Neural cell (in vitro differentiated cells): ENCODE measurements around the gene RHCE. TPM values are rescaled to one million over a fixed set of nuclear protein-coding genes. Genes with fewer than 3 reads are reported as not detected.

ENCODE experiments used
- H2AFZ ChIP-seq: fragments of 200-600, 300-800 bp; sonication (generic), shearing (Covaris generic); 2 replicates; pipeline ENCODE4 v1.6.0; 2014; ENCODE audit warnings: low read depth, mild to moderate bottlenecking, antibody characterized with exemption, low read length, moderate library complexity
- H3F3A ChIP-seq: fragments of 200-600 bp; shearing (Covaris generic); 2 replicates; pipeline ENCODE4 v1.6.1; 2016; ENCODE audit warnings: mild to moderate bottlenecking, moderate library complexity, mixed read lengths, antibody characterized with exemption, low read length; ENCODE audit not compliant: insufficient read depth, poor library complexity, severe bottlenecking
- H3K27ac ChIP-seq: fragments of 200-600, 300-800 bp; sonication (generic), shearing (Covaris generic); 2 replicates; pipeline ENCODE4 v1.5.1; 2014; ENCODE audit warnings: mild to moderate bottlenecking, low read length, moderate library complexity
- H3K27me3 ChIP-seq: fragments of 300-800, 200-600 bp; sonication (generic), shearing (Covaris generic); 2 replicates; pipeline ENCODE4 v1.6.0; 2014; ENCODE audit warnings: mild to moderate bottlenecking, low read depth, low read length, moderate library complexity; ENCODE audit not compliant: insufficient read depth
- H3K36me3 ChIP-seq: fragments of 300-800, 200-600 bp; sonication (generic), shearing (Covaris generic); 2 replicates; pipeline ENCODE4 v1.5.1; 2014; ENCODE audit warnings: mild to moderate bottlenecking, antibody characterized with exemption, low read length, moderate library complexity; ENCODE audit not compliant: insufficient read depth
- H3K4me2 ChIP-seq: fragments of 300-800, 200-600 bp; sonication (generic), shearing (Covaris generic); 2 replicates; pipeline ENCODE4 v1.6.0; 2014; ENCODE audit warnings: mild to moderate bottlenecking, low read length
- H3K4me3 ChIP-seq: fragments of 300-800, 200-600 bp; sonication (generic), shearing (Covaris generic); 2 replicates; pipeline ENCODE4 v1.5.1; 2014; ENCODE audit warnings: mild to moderate bottlenecking, low read length, moderate library complexity
- H3K79me2 ChIP-seq: fragments of 200-600 bp; shearing (Covaris generic); replicated peaks from 2 replicates; pipeline ENCODE4 v1.6.0; 2014; ENCODE audit warnings: mild to moderate bottlenecking, low read length, moderate library complexity; ENCODE audit not compliant: insufficient read depth
- H3K9ac ChIP-seq: fragments of 300-800, 200-600 bp; sonication (generic), shearing (Covaris generic); 2 replicates; pipeline ENCODE4 v1.6.1; 2016; ENCODE audit warnings: mild to moderate bottlenecking, low read length, mixed read lengths
- H3K9me2 ChIP-seq: fragments of 200-600 bp; shearing (Covaris generic); 2 replicates; pipeline ENCODE4 v1.6.1; 2016; ENCODE audit warnings: mild to moderate bottlenecking, low read length, mixed read lengths; ENCODE audit not compliant: insufficient read depth
- H3K9me3 ChIP-seq: fragments of 200-600, 300-800 bp; sonication (generic), shearing (Covaris generic); 2 replicates; pipeline ENCODE4 v1.6.1; 2016; ENCODE audit warnings: mild to moderate bottlenecking, mixed run types, low read length, moderate library complexity, mixed read lengths
- H4K20me1 ChIP-seq: fragments of 200-600 bp; shearing (Covaris generic); 2 replicates; pipeline ENCODE4 v1.6.1; 2016; ENCODE audit warnings: mild to moderate bottlenecking, mixed run types; ENCODE audit not compliant: insufficient read depth
- CTCF ChIP-seq: fragments of 450-650 bp; IDR thresholded peaks from 2 replicates; pipeline ENCODE4 v1.5.1; 2014; ENCODE audit warnings: antibody characterized with exemption, mild to moderate bottlenecking, moderate library complexity; ENCODE audit not compliant: poor library complexity, severe bottlenecking
- EP300 ChIP-seq: fragments of 450-650 bp; conservative IDR thresholded peaks from 2 replicates; pipeline ENCODE4 v1.6.1; 2014; ENCODE audit warnings: antibody characterized with exemption, mild to moderate bottlenecking, moderate library complexity; ENCODE audit not compliant: poor library complexity, severe bottlenecking
- EZH2 ChIP-seq: fragments of 200-600, 300-800 bp; shearing (Covaris generic), sonication (generic); IDR thresholded peaks from 2 replicates; pipeline ENCODE4 v1.6.1; 2014; ENCODE audit warnings: antibody characterized with exemption, low read length, borderline replicate concordance, mild to moderate bottlenecking; ENCODE audit not compliant: insufficient read depth, poor library complexity, severe bottlenecking
- MXI1 ChIP-seq: fragments of 450-650 bp; conservative IDR thresholded peaks from 2 replicates; pipeline ENCODE4 v1.6.1; 2014; ENCODE audit warnings: antibody characterized with exemption, mild to moderate bottlenecking; ENCODE audit not compliant: poor library complexity, severe bottlenecking
- POLR2AphosphoS5 ChIP-seq: IDR thresholded peaks from 2 replicates; pipeline ENCODE4 v1.6.1; 2012
- RAD21 ChIP-seq: fragments of 450-650 bp; conservative IDR thresholded peaks from 2 replicates; pipeline ENCODE4 v1.6.1; 2014; ENCODE audit warnings: antibody characterized with exemption, mild to moderate bottlenecking, moderate library complexity
- SMC3 ChIP-seq: fragments of 450-650 bp; conservative IDR thresholded peaks from 2 replicates; pipeline ENCODE4 v1.6.1; 2014; ENCODE audit warnings: antibody characterized with exemption, mild to moderate bottlenecking, moderate library complexity; ENCODE audit not compliant: poor library complexity
- TAF1 ChIP-seq: IDR thresholded peaks from 2 replicates; pipeline ENCODE4 v1.6.1; 2012; ENCODE audit warnings: low read depth
- polyA plus RNA-seq: library from polyadenylated mRNA; depleted of rRNA; stranded (reverse); fragments of >200 nt; gene quantifications from 2 replicates; pipeline ENCODE4 v1.2.3, GENCODE V29; 2014

RHCE gene
- polyA plus RNA-seq, 1 donor from 2014 or later, result 1.1 TPM

GRCh38 chr1:25431955-25432719 is 11.5 kb upstream of the RHCE start:
- no peaks in the 10 kb centered on the region for H3K9me2 ChIP-seq
- no peak overlapping the region for H2AFZ ChIP-seq
- H3K79me2 ChIP-seq, result peaks cover 62% of the 10 kb centered on the region
- TF ChIP-seq MXI1 (peak; percentile 32), RAD21 (no peak)
- no peaks in the 10 kb centered on the region for H3K36me3 ChIP-seq
- H3K4me2 ChIP-seq, result peak overlapping the region; percentile 57
- H3K4me3 ChIP-seq, result peak overlapping the region; percentile 94
- H3K27ac ChIP-seq, result peak overlapping the region; percentile 23
- peak overlapping the region; percentile 100 for H3K9ac ChIP-seq
- H3F3A ChIP-seq, result no peaks in the 10 kb centered on the region
- H3K27me3 ChIP-seq, result no peaks in the 10 kb centered on the region
- H3K9me3 ChIP-seq, result no peaks in the 10 kb centered on the region
- H4K20me1 ChIP-seq, result peaks cover 53% of the 10 kb centered on the region

DNA sequence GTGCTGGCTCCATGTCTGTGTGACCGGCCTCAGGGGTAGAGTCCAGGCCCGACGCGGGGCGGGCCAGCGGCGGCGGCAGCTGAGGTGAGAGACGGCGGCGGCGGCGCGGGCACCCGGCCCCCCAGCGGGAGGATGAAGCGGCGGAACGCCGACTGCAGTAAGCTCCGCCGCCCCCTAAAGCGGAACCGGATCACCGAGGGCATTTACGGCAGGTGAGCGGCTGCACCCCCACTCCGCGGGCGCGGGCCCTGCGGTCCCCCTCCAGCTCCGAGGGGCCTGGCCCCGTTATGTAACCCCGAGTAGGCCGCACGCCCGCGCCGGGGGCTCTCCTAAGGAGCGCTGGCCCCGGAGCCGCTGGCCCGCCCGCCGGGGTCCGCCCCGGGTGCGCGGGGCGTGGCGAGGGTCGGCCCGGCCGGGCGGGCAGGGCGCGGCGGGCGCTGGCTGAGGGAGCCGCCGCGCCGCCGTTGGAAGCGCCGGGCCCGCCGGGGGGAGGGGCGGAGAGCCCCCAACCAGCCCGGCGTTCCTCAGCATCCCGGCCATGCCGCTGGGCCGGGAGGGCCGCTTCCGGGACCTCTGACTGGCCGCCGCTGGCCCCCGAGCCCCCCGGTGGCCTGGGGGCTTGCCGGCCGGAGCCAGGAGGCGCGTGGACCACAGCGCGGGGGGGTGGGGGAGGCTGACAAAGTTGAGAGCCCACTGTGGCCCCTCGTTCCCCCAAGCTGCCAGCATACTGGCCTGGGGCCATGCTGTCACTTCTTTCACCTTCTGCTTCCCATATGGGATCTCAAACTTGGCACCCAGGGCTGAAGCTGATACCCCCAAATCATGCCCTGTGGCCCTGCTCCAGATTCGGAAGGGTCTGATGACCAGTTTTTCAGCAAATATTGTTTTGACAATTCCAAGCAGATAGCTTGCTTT is 10.6 kb upstream of the RHCE start:
- no peaks in the 10 kb centered on the region for H3K9me2 ChIP-seq
- no peaks in the 10 kb centered on the region for H3K36me3 ChIP-seq
- peak overlapping the region; percentile 94 for H3K4me3 ChIP-seq
- H3K9ac ChIP-seq, result peak overlapping the region; percentile 100
- H3K79me2 ChIP-seq, result peaks cover 53% of the 10 kb centered on the region
- TF ChIP-seq MXI1 (peak; percentile 56), CTCF (no peak), RAD21 (no peak), EP300 (no peak), EZH2 (no peak), TAF1 (no peak), SMC3 (peak; percentile 15), POLR2AphosphoS5 (peak; percentile 52)
- no peaks in the 10 kb centered on the region for H3K9me3 ChIP-seq
- peak overlapping the region; percentile 100 for H3K27ac ChIP-seq
- peak overlapping the region; percentile 65 for H2AFZ ChIP-seq
- H3F3A ChIP-seq, result no peaks in the 10 kb centered on the region
- peak overlapping the region; percentile 57 for H3K4me2 ChIP-seq
- H4K20me1 ChIP-seq, result peaks cover 43% of the 10 kb centered on the region
- H3K27me3 ChIP-seq, result no peaks in the 10 kb centered on the region
